H1 (cell line): ENCODE results near the gene MAP3K10. TPM values are rescaled to one million over a fixed set of nuclear protein-coding genes. Genes with fewer than 3 reads are reported as not detected.

Experiments used
- HDAC6 ChIP-seq: IDR thresholded peaks from one replicate; pipeline ENCODE4 v1.7.1; 2012; ENCODE audit warnings: low read depth, mild to moderate bottlenecking, inconsistent platforms, low read length, moderate library complexity
- POU5F1 ChIP-seq: IDR thresholded peaks from 2 replicates; pipeline ENCODE4 v1.6.1; 2011; ENCODE audit warnings: low read depth, mild to moderate bottlenecking, low read length, moderate library complexity
- RXRA ChIP-seq: IDR thresholded peaks from 2 replicates; pipeline ENCODE4 v1.6.1; 2011; ENCODE audit warnings: low read depth, mild to moderate bottlenecking, low read length, moderate library complexity; ENCODE audit not compliant: insufficient read depth
- polyA plus RNA-seq, 7 experiments: library from polyadenylated mRNA; depleted of rRNA in 3 of 7; stranded (reverse) in 5 of 7; unstranded in 2 of 7; fragments of >200 nt in 5 of 7; fragments of 200-250 nt in 2 of 7; gene quantifications; 1 replicate in 5 of 7; 2 replicates in 1 of 7; 4 replicates in 1 of 7; pipeline versions ENCODE4 v1.2.1 to v1.2.3, GENCODE V29; 2011 to 2013; ENCODE audit warnings: missing spikeins in 2 of 7, mixed read lengths in 2 of 7
- total RNA-seq: library from RNA; stranded (reverse); fragmentation: NEBNext Ultra II Directional; extraction: Animal tissue kit (Norgen Biotek cat#: 25700); gene quantifications from 2 replicates; pipeline ENCODE4 v1.2.1, GENCODE V29; 2021
- TF ChIP-seq, protein P1 (sequence below), 3 experiments: IDR thresholded peaks; 1 replicate in 2 of 3; 2 replicates in 1 of 3; pipeline versions ENCODE4 v1.5.1 to v1.6.1; 2011; ENCODE audit warnings: low read length in 3 of 3, mild to moderate bottlenecking in 3 of 3, inconsistent platforms in 2 of 3, low read depth in 1 of 3, moderate library complexity in 1 of 3; ENCODE audit not compliant: insufficient read depth in 1 of 3; ENCODE audit errors: control extremely low read depth in 1 of 3

The MAP3K10 gene
- total and polyA plus RNA-seq, 2 of the 8 experiments (the other 6 are each of a cell fraction or from before 2014, with no cell fraction given) = 4.9 to 15.9 TPM

DNA sequence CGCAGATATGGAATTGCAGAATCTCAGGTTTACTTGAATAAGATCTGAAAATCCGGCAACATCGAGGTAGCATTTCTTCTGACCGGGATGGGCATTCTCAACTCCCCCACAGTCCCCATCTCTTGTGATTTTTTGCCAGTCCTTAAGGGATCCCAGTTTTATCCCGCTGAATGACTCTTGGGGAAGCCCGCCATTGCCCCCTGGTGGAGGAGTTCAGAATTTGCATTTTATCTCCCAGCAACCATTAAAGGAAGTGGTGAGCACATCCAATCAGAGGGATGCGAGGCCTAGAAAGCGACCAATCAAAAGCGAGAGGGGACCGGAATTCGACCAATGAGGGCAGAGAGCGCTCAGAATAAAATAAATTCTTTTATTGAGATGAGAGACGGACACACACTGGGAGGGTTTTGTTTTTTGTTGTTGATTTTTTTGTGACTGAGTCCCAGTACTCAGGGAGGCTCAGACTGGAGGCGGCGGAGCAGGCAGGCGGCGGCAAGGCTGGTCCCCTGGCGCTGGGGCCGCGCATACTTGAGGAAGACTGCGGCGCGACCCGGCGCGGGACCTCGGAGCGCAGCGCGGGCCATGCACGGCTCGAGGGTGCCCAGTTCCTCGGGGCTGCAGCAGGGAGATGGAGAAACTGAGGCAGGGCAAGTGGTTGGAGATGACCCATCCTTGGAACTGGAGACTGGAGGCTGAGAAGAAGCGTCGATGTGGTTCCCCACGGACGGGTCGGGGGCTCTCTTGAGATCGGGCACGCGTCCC, 30.8 kb downstream of the MAP3K10 start (continued):
- TF ChIP-seq RXRA (no peak), HDAC6 (no peak), POU5F1 (0 out of 2 replicates have a peak, but pooled peaks have one; percentile 24)
- TF ChIP-seq, protein P1, sequence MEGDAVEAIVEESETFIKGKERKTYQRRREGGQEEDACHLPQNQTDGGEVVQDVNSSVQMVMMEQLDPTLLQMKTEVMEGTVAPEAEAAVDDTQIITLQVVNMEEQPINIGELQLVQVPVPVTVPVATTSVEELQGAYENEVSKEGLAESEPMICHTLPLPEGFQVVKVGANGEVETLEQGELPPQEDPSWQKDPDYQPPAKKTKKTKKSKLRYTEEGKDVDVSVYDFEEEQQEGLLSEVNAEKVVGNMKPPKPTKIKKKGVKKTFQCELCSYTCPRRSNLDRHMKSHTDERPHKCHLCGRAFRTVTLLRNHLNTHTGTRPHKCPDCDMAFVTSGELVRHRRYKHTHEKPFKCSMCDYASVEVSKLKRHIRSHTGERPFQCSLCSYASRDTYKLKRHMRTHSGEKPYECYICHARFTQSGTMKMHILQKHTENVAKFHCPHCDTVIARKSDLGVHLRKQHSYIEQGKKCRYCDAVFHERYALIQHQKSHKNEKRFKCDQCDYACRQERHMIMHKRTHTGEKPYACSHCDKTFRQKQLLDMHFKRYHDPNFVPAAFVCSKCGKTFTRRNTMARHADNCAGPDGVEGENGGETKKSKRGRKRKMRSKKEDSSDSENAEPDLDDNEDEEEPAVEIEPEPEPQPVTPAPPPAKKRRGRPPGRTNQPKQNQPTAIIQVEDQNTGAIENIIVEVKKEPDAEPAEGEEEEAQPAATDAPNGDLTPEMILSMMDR (IDR thresholded peaks at IDR 0.05; ENCODE audit: control extremely low read depth in 1 of 3, insufficient read depth in 1 of 3, low read depth in 1 of 3, low read length in 3 of 3) = peak; percentile 48 to 92 (median 84)
